Fibroblast of villous mesenchyme (primary cell): ENCODE measurements around the gene RBMS3. TPM values are rescaled to one million over a fixed set of nuclear protein-coding genes. Genes with fewer than 3 reads are reported as not detected.

Experiments used
- DNase-seq: peaks from one replicate; pipeline ENCODE4 v3.0.0-alpha.2; 2010; ENCODE audit warnings: low read depth
- H3K4me3 ChIP-seq: 2 replicates; pipeline ENCODE4 v1.5.1; 2011; ENCODE audit warnings: low read depth, mild to moderate bottlenecking, low read length
- CTCF ChIP-seq: IDR thresholded peaks from 2 replicates; pipeline ENCODE4 v1.5.1; 2012; ENCODE audit warnings: low read depth, mild to moderate bottlenecking, low read length; ENCODE audit not compliant: insufficient read depth
- total RNA-seq: library from RNA; depleted of rRNA; stranded (reverse); fragments of >200 nt; gene quantifications from 2 replicates; pipeline ENCODE4 v1.2.3, GENCODE V29; 2012

RBMS3 gene
- total RNA-seq, 1 donor: 85.9 TPM

GRCh38 chr3:29914861-29915524, 634.1 kb downstream of the RBMS3 start:
- peak; percentile 60 for DNase-seq
- no peak overlapping the region for H3K4me3 ChIP-seq
- TF ChIP-seq CTCF: no peak

GRCh38 chr3:29919571-29919970, 638.7 kb downstream of the RBMS3 start:
- TF ChIP-seq CTCF: no peak
- no peak for DNase-seq
- H3K4me3 ChIP-seq: no peak overlapping the region

- H3K4me3 ChIP-seq: no peak overlapping the region
- no peak for TF ChIP-seq CTCF
Observed at GRCh38 chr3:29922992-29923746, 642.3 kb downstream of the RBMS3 start.

GRCh38 chr3:29924783-29925561, 644.1 kb downstream of the RBMS3 start:
- TF ChIP-seq CTCF: no peak
- DNase-seq: no peak

More at GRCh38 chr3:29922992-29923746, 642.3 kb downstream of the RBMS3 start:
- peak; percentile 94 for DNase-seq

GRCh38 chr3:29926378-29926777, 645.5 kb downstream of the RBMS3 start:
- no peak overlapping the region for H3K4me3 ChIP-seq
- DNase-seq: peak; percentile 68
- TF ChIP-seq CTCF: no peak

More at GRCh38 chr3:29924783-29925561, 644.1 kb downstream of the RBMS3 start:
- no peak overlapping the region for H3K4me3 ChIP-seq

- no peak for DNase-seq
- no peak for TF ChIP-seq CTCF
- H3K4me3 ChIP-seq: no peak overlapping the region
Observed at GRCh38 chr3:29932696-29933325, 651.9 kb downstream of the RBMS3 start.
